Breast epithelium (tissue), 4 donors: ENCODE data around the gene MDM1. TPM values are rescaled to one million over a fixed set of nuclear protein-coding genes. Genes with fewer than 3 reads are reported as not detected.

Experiments used
- DNase-seq, 2 donors: peaks; one replicate each; pipeline ENCODE4 v3.0.0-alpha.2; 2019; ENCODE audit warnings: low spot score in 2 of 2
- H3K27ac ChIP-seq, 2 donors: fragments of 200-600 bp; sonication (generic) in 1 of 2; one replicate each; pipeline ENCODE4 v1.5.1; 2016 to 2019; ENCODE audit warnings: mild to moderate bottlenecking in 1 of 2
- H3K27me3 ChIP-seq, 2 donors: fragments of 200-600 bp; sonication (generic) in 1 of 2; one replicate each; pipeline versions ENCODE4 v1.5.1 to v1.6.0; 2017 to 2019; ENCODE audit warnings: control low read depth in 1 of 2, mild to moderate bottlenecking in 1 of 2
- H3K36me3 ChIP-seq: fragments of 200-600 bp; one replicate; pipeline ENCODE4 v1.5.1; 2019
- H3K4me1 ChIP-seq, 2 donors: fragments of 200-600 bp; sonication (generic); one replicate each; pipeline ENCODE4 v1.5.1; 2016 to 2019; ENCODE audit warnings: control low read depth in 1 of 2
- H3K4me3 ChIP-seq, 3 donors: fragments of 200-600 bp; sonication (generic); 1 replicate in 2 of 3; 2 replicates in 1 of 3; pipeline ENCODE4 v1.5.1; 2016 to 2019; ENCODE audit warnings: mild to moderate bottlenecking in 3 of 3, moderate library complexity in 2 of 3
- H3K9me3 ChIP-seq, 2 donors: fragments of 200-600 bp; sonication (generic) in 1 of 2; one replicate each; pipeline ENCODE4 v1.5.1; 2016 to 2019; ENCODE audit warnings: control low read depth in 1 of 2
- POLR2A ChIP-seq: fragments of 450-650 bp; IDR thresholded peaks from one replicate; pipeline ENCODE4 v1.6.1; 2016; ENCODE audit warnings: antibody characterized with exemption, mild to moderate bottlenecking, moderate library complexity
- POLR2AphosphoS5 ChIP-seq, 3 donors: sonication (generic); formaldehyde crosslinking; IDR thresholded peaks; one replicate each; pipeline ENCODE4 v1.6.1; 2017; ENCODE audit warnings: antibody characterized with exemption in 3 of 3
- intact Hi-C: fragments of 100-400 bp; cut with DNase I; formaldehyde crosslinking; loops from one replicate; pipeline ENCODE4 v1.15.1; 2023; ENCODE audit warnings: low total_unique reads
- total RNA-seq, 3 donors: library from RNA; depleted of rRNA; stranded (reverse); fragments of >200 nt; gene quantifications; one replicate each; pipeline ENCODE4 v1.1.0, GENCODE V29; 2016
- TF ChIP-seq, protein P1 (sequence below), 3 donors: fragments of 450-650 bp; IDR thresholded peaks; one replicate each; pipeline ENCODE4 v1.5.1; 2016 to 2017; ENCODE audit warnings: antibody characterized with exemption in 3 of 3, mild to moderate bottlenecking in 3 of 3, moderate library complexity in 3 of 3

The MDM1 gene
- total RNA-seq, 3 donors from 2014 or later, result 13.1 to 38.6 (median 18.7) TPM

DNA sequence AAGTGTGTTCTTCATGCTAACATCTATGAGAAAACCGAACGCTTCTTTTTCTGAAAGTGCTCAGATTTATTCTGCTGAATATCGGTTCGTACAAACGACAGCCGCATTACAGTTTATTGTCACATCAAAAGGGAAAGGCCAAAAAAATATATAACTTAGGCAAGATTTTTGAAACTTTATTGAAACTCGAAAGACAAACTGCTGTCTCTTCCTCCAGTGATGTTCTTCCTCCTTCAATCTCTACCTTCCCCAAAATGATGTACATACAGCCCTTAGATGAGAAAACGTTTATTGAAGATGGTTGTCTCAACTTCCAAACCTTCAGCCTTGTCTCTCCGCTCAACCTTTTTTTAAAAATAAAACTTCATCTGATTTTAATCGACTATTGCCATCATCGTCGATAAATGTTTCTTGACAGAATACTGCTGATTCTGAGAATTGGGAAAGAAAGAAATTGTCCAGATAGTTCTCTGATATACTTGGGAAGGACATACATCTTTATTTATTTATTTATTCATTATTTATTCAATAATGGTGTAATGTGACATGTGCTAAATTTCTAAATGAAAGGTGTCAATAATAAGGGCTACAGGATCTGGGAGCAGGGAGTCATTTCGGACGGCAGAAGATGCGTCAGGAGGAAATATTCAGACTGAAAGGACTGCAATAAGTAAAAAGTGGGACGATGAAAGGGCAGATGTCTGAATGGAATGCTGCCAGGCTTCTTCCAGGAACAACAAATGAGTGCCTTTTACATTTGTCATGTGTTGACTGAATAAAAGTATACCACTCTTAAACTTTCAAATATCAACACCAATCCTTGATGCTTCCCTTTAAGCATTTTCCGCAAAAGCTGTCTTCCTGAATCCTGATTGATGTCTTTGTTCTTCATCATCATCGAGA, 817 bp upstream of the MDM1 start:
- Histone ChIP-seq H3K4me1 (peaks cover 0 to 4% of the 10 kb centered on the region in 2 donors), H3K4me3 (peak overlapping the region; percentile 80 to 95 (median 82)), H3K27ac (peak overlapping the region; percentile 79 to 85), H3K9me3 (no peaks in the 10 kb centered on the region), H3K36me3 (no peaks in the 10 kb centered on the region), H3K27me3 (no peaks in the 10 kb centered on the region)
- no peak for DNase-seq
- TF ChIP-seq POLR2A, result no peak
- no peak for TF ChIP-seq POLR2AphosphoS5 (IDR thresholded peaks at IDR 0.05)
- TF ChIP-seq, protein P1, sequence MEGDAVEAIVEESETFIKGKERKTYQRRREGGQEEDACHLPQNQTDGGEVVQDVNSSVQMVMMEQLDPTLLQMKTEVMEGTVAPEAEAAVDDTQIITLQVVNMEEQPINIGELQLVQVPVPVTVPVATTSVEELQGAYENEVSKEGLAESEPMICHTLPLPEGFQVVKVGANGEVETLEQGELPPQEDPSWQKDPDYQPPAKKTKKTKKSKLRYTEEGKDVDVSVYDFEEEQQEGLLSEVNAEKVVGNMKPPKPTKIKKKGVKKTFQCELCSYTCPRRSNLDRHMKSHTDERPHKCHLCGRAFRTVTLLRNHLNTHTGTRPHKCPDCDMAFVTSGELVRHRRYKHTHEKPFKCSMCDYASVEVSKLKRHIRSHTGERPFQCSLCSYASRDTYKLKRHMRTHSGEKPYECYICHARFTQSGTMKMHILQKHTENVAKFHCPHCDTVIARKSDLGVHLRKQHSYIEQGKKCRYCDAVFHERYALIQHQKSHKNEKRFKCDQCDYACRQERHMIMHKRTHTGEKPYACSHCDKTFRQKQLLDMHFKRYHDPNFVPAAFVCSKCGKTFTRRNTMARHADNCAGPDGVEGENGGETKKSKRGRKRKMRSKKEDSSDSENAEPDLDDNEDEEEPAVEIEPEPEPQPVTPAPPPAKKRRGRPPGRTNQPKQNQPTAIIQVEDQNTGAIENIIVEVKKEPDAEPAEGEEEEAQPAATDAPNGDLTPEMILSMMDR (IDR thresholded peaks at IDR 0.05), result no peak
- intact Hi-C loops, result no loop called here

DNA sequence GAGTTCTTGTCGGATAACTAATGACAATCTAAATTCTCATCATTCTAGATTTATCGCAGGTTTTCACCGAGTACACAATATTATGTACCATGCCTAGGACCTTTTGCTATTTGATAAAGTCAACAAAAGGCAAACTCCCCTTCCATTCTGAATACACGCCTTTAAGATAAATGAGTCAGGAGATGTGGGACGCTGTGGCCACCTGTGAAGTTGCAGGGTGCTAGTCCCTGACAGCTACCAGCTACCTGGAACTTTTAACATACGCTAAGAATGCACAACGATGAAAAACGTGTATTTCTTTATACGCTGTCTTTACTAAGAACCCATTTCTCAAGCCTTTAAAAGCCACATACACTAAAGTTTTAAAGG, 678 bp downstream of the MDM1 start:
- intact Hi-C loops, result no loop called here
- Histone ChIP-seq H3K9me3 (no peaks in the 10 kb centered on the region), H3K36me3 (no peaks in the 10 kb centered on the region), H3K27me3 (no peaks in the 10 kb centered on the region), H3K27ac (no peak overlapping the region), H3K4me1 (peaks cover 0 to 1% of the 10 kb centered on the region in 2 donors), H3K4me3 (peak overlapping the region; percentile 80 to 95 (median 82))
- DNase-seq, result no peak
- TF ChIP-seq POLR2AphosphoS5 (IDR thresholded peaks at IDR 0.05), result no peak
- no peak for TF ChIP-seq POLR2A
- TF ChIP-seq, protein P1 (IDR thresholded peaks at IDR 0.05), result no peak

DNA sequence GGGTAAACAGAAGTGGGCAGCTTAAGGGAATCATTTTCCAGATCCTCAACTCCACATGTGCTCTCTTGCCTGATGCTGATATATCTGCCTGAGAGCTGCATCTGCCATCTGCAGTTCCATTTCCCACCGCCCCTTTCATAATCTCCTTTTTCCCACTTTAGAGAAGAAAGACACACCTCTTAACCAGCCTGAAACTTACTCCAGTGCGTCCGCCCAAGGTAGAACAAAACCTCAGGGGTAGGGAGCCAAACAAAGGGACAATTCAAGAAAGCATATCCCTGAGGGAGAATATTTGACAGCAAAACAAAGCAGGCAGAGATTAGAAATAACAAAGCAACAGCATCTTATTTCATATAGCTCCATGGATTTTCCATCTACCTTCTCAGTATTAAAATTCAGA, 4.3 kb downstream of the MDM1 start:
- no peaks in the 10 kb centered on the region for H3K27me3 ChIP-seq
- H3K4me3 ChIP-seq, result no peak overlapping the region
- no peaks in the 10 kb centered on the region for H3K9me3 ChIP-seq
- no peak overlapping the region for H3K27ac ChIP-seq
- no peak for DNase-seq
- H3K36me3 ChIP-seq, result peaks cover 6% of the 10 kb centered on the region
- no peaks in the 10 kb centered on the region for H3K4me1 ChIP-seq
- intact Hi-C loops, result no loop called here
- no peak for TF ChIP-seq POLR2AphosphoS5 (IDR thresholded peaks at IDR 0.05)
- TF ChIP-seq POLR2A, result no peak
- TF ChIP-seq, protein P1 (IDR thresholded peaks at IDR 0.05), result no peak

DNA sequence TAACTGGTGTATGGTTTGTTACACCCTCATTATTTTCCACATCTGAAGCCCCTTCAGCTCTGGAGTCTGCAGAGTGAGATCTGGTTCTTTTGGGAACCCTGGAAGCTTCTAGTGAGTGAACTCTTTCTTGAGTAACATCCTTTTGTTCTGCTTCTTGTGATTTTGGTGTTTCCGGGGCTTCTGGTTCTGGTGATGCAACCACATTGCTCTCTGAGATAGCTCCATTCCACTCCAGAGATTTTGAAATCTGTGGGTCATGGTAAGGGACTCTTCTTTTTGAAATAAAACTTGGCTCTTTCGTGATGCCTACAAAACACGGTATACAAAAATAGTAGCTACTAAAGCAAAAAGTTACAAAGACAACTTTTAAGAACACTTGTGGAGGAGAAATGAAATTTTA, 5.4 kb downstream of the MDM1 start:
- TF ChIP-seq POLR2AphosphoS5 (IDR thresholded peaks at IDR 0.05) (no peak), POLR2A (no peak)
- TF ChIP-seq, protein P1 (IDR thresholded peaks at IDR 0.05), result no peak
- H3K4me1 ChIP-seq, result no peaks in the 10 kb centered on the region

DNA sequence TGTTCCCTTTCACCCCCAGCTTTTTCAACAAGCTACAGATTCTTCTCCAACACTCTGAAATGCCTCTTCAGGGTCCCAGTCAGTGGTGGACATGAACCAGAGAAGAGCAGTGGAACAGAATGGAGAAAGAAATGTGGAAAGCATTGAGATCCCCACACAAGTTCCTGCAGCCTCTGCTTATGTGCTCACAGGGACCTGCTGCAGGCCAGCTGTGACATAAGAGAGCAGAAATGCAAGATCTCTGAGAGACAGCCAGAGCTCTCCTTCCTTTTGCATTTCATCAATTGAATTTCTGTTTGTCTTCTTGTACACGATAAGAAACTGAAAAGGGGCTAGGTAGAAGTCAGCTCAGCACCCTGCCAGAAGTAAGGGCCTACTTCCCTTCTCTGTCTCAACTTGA, 6.2 kb downstream of the MDM1 start:
- no peaks in the 10 kb centered on the region for H3K9me3 ChIP-seq
- H3K4me3 ChIP-seq, result no peak overlapping the region
- TF ChIP-seq POLR2A, result no peak
- no peaks in the 10 kb centered on the region for H3K4me1 ChIP-seq
- H3K36me3 ChIP-seq, result peaks cover 6% of the 10 kb centered on the region
- H3K27ac ChIP-seq, result no peak overlapping the region
- no peak for DNase-seq
- intact Hi-C loops, result no loop called here
- no peaks in the 10 kb centered on the region for H3K27me3 ChIP-seq

More for the DNA sequence above, 5.4 kb downstream of the MDM1 start:
- no peak for DNase-seq
- Histone ChIP-seq H3K9me3 (no peaks in the 10 kb centered on the region), H3K4me3 (no peak overlapping the region), H3K27ac (no peak overlapping the region), H3K27me3 (no peaks in the 10 kb centered on the region), H3K36me3 (peaks cover 6% of the 10 kb centered on the region)
- intact Hi-C loops, result no loop called here
